Activated CD4-positive, alpha-beta memory T cell treated with anti-CD3 and anti-CD28 coated beads for 36 hours (primary cell): ENCODE measurements around the gene HOMER3. TPM values are rescaled to one million over a fixed set of nuclear protein-coding genes. Genes with fewer than 3 reads are reported as not detected.
"Not testable (repeated sequence)": the region's sequence is repeated elsewhere in the genome, so short reads cannot be mapped to it uniquely, and the experiment has no call there.

ENCODE experiments used
- CTCF ChIA-PET: fragments of 350-600 bp; sonication (Branson Sonifier 250); formaldehyde crosslinking; loops from one replicate; lab custom pipeline; 2021; ENCODE audit warnings: antibody characterized with exemption, inconsistent platforms; lab: Charles Lee
- POLR2A ChIA-PET: fragments of 350-600 bp; sonication (Branson Sonifier 250); formaldehyde crosslinking; loops from one replicate; lab custom pipeline; 2021; ENCODE audit warnings: antibody characterized with exemption; lab: Charles Lee
- DNase-seq: peaks from one replicate; pipeline ENCODE4 v3.0.0-alpha.2; 2020
- H3K27ac Mint-ChIP-seq: one replicate; pipeline ENCODE4 v1.8.0; 2021; ENCODE audit warnings: mixed read lengths
- H3K27me3 Mint-ChIP-seq: one replicate; pipeline ENCODE4 v1.8.0; 2021; ENCODE audit warnings: mixed read lengths
- H3K36me3 Mint-ChIP-seq: one replicate; pipeline ENCODE4 v1.8.0; 2021; ENCODE audit warnings: mixed read lengths
- H3K4me1 Mint-ChIP-seq: one replicate; pipeline ENCODE4 v1.8.0; 2021; ENCODE audit warnings: low read depth, mixed read lengths
- H3K4me3 Mint-ChIP-seq: one replicate; pipeline ENCODE4 v1.8.0; 2021; ENCODE audit warnings: mild to moderate bottlenecking, mixed read lengths
- H3K9me3 Mint-ChIP-seq: one replicate; pipeline ENCODE4 v1.8.0; 2021; ENCODE audit warnings: mixed read lengths
- intact Hi-C: fragments of 100-400 bp; cut with micrococcal nuclease; formaldehyde crosslinking; loops from one replicate; pipeline ENCODE4 v1.15.1; 2023
- total RNA-seq, 2 experiments: library from RNA; stranded (reverse); gene quantifications; one replicate each; pipeline ENCODE4 v1.2.3, GENCODE V29; 2021

HOMER3 gene
- total RNA-seq, 2 experiments from 2014 or later: 0.77 to 1.2 TPM

DNA sequence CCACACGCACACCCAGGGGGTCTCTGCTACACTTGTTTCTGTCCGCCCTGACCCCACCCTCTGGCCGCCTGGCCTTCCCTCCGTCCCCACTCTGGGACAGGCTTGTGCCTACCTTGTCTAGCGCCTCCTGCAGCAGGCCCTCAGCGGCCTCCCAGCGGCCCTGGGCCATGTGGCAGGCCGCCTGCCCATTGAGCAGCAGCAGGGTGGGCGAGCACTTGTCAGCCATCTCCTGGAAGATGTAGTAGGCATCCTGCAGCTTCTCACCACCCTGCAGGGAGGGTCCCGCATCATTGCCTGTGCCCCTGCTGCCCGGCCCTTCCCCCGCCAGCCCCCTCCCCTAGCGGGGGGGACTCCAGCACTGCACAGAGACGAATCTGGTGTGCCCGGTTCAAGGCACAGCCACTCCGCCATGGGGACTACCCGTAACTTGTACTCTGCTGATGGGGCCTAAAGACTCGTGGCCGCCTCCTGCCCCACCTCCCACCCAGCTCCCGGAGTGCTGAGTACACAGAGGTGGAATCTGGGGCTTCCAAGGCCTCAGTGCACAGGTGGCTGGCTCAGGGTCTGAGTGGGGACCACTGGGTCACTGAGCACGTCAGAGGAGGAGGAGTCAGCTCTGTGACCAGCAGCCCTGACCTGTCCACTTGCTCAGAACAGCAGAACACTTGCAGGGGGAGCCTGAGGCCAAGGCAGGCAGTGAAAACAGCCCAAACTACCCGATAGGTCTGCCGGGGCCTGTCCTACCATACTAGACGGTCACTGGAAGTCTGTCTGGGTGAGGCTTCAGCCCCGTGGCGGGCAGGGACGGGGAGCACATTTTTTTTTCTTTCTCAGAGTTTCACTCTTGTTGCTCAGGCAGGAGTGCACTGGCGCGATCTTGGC lies 37.6 kb downstream of the HOMER3 start:
- peaks cover 24% of the 10 kb centered on the region for H3K36me3 Mint-ChIP-seq
- ChIA-PET CTCF (no interaction called here), POLR2A (interaction anchor here (0.9 kb wide), 1 partner anchor 28 kb away, joined by 3 read pairs; no protein-coding TSS in a partner anchor)
- no peaks in the 10 kb centered on the region for H3K27me3 Mint-ChIP-seq
- no peak overlapping the region for H3K4me3 Mint-ChIP-seq
- intact Hi-C loops: no loop called here
- no peaks in the 10 kb centered on the region for H3K9me3 Mint-ChIP-seq
- H3K4me1 Mint-ChIP-seq: no peaks in the 10 kb centered on the region
- no peak for DNase-seq
- no peak overlapping the region for H3K27ac Mint-ChIP-seq

DNA sequence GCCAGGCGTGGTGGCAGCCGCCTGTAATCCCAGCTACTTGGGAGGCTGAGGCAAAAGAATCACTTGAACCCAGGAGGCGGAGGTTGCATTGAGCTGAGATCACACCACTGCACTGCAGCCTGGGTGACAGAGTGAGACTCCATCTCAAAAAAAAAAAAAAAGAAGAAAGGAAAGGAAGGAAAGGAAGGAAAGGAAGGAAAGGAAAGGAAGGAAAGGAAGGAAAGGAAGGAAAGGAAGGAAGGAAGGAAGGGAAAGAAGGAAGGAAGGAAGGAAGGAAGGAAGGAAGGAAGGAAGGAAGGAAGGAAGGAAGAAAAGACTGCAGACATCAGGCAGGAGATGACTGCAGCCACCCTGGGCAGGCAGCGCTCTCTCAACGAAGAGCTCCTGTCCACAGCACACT lies 38.5 kb downstream of the HOMER3 start:
- intact Hi-C loops, POLR2A ChIA-PET, H3K27me3 Mint-ChIP-seq, DNase-seq, H3K9me3 Mint-ChIP-seq, H3K4me1 Mint-ChIP-seq, H3K27ac Mint-ChIP-seq, H3K4me3 Mint-ChIP-seq: not testable (repeated sequence)
- CTCF ChIA-PET: interaction anchor here (0.6 kb wide), 2 partner anchors 27 to 651 kb away, joined by 3 read pairs; no protein-coding TSS in a partner anchor
- H3K36me3 Mint-ChIP-seq: peaks cover 24% of the 10 kb centered on the region

DNA sequence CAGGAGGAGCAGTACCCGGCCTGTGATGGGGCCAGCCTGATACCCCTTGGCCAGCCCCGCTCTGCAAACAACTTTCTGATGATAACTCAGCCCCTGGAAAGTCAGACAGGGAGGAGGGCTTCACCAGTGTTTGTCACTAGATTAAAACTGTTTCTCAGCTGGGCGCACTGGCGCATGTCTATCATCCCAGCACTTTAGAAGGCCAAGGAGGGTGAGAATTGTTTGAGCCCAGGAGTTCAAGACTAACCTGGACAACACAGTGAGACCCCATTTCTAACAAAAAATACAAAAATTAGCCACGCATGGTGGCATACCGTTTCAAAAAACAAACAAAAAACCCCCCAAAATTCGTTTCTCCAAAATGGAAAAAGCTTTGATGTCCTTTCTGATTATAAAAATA lies 39.5 kb downstream of the HOMER3 start:
- intact Hi-C loops: no loop called here
- Mint-ChIP-seq H3K4me1 (peaks cover 3% of the 10 kb centered on the region), H3K36me3 (peaks cover 24% of the 10 kb centered on the region), H3K4me3 (no peak overlapping the region), H3K27ac (no peak overlapping the region), H3K27me3 (peaks cover 10% of the 10 kb centered on the region), H3K9me3 (no peaks in the 10 kb centered on the region)
- no peak for DNase-seq
- ChIA-PET POLR2A (interaction anchor here (0.6 kb wide), 1 partner anchor 22 kb away, joined by 3 read pairs; no protein-coding TSS in a partner anchor), CTCF (no interaction called here)

DNA sequence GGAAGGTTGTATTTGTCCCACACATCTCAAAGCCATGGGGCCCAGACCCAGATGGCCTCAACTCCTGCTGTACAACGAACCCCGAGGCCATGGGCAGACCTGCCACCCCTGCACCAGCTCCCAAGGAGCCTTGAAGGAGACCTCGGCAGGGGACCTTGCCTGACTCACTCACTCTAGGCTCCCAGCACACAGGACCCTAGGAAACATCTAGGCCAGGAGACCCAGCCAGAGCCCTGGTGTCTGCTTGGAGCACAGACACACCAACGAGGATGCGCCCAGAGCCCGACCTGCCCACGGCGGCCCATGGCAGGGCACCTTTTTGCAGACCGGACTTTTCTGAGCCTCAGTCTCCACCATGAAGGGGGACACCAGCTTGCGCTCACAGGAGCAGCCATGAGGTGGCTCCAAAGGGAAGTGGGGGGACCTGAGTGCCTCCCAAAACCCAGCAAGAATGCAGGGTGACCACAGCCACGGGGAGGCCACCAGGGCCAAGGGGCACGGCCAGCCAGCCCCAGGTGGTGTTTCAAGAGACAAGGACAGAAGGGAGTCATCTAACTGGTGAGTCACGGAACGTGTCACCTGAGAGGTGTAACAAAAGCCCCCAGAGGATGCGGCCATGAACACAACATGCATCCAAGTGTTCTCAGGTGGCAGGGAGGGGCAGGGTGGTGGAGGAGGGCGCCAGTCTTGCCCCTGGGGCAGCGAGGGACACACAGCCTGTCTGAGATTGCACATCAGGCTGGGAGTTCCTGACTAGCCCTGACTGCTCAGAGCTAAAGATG lies 40.1 kb downstream of the HOMER3 start:
- Mint-ChIP-seq H3K27ac (no peak overlapping the region), H3K27me3 (peaks cover 11% of the 10 kb centered on the region), H3K4me1 (peaks cover 5% of the 10 kb centered on the region), H3K36me3 (peaks cover 20% of the 10 kb centered on the region), H3K9me3 (no peaks in the 10 kb centered on the region), H3K4me3 (no peak overlapping the region)
- intact Hi-C loops: no loop called here
- ChIA-PET POLR2A (interaction anchor here (0.6 kb wide), 1 partner anchor 23 kb away, joined by 3 read pairs; no protein-coding TSS in a partner anchor), CTCF (interaction anchor here (1.1 kb wide), 1 partner anchor 54 kb away, joined by 4 read pairs; no protein-coding TSS in a partner anchor)
- DNase-seq: no peak

DNA sequence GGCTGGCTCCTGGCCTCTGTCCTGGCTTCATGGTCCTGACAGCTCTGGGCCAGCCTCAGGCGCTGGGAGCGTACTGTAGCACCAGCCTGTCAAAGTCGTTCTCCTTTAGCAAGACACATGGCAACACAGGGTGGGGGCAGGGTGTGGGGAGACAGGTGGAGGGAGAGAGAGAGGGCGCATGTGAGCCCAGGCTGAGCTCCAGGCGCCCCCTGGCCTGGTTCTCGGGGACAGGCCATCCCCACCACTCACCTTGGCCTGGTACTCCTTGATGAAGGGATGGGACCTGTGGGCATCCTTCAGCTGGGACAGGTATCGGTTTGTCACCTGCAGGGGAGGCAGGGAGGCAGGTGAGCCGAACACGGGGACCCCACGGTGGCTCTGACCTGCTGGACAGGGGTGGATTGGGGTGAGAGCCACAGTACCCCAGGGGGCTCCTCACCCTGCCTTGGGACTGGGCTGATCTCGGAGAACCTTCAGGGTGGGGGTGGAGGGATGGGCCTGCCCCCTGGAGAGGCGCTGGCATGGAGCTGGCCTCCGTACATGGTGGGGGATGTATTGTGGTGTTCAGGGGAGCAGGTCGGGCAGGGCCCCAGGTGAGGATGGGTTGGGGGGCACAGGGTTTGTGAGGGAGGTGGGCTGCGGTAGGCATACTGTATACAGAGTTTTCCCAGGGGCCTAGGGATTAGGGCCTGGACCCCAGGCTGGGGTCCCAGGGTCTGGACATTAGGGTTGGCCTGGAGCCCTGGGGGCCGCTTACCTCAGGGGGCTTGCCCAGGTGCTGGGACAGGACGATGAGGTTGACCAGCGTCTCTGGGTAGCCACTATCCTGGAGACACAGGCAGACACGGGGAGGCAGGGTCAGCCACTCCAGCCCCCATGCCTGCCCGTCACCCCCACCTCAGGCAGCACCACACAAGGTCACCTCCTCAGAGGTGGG lies 41.1 kb downstream of the HOMER3 start:
- Mint-ChIP-seq H3K4me1 (peaks cover 5% of the 10 kb centered on the region), H3K27me3 (peaks cover 16% of the 10 kb centered on the region), H3K9me3 (no peaks in the 10 kb centered on the region), H3K27ac (no peak overlapping the region), H3K36me3 (peaks cover 15% of the 10 kb centered on the region), H3K4me3 (no peak overlapping the region)
- intact Hi-C loops: no loop called here
- POLR2A ChIA-PET: no interaction called here
- CTCF ChIA-PET: interaction anchor here (1.1 kb wide), 1 partner anchor 53 kb away, joined by 4 read pairs; no protein-coding TSS in a partner anchor
- no peak for DNase-seq

DNA sequence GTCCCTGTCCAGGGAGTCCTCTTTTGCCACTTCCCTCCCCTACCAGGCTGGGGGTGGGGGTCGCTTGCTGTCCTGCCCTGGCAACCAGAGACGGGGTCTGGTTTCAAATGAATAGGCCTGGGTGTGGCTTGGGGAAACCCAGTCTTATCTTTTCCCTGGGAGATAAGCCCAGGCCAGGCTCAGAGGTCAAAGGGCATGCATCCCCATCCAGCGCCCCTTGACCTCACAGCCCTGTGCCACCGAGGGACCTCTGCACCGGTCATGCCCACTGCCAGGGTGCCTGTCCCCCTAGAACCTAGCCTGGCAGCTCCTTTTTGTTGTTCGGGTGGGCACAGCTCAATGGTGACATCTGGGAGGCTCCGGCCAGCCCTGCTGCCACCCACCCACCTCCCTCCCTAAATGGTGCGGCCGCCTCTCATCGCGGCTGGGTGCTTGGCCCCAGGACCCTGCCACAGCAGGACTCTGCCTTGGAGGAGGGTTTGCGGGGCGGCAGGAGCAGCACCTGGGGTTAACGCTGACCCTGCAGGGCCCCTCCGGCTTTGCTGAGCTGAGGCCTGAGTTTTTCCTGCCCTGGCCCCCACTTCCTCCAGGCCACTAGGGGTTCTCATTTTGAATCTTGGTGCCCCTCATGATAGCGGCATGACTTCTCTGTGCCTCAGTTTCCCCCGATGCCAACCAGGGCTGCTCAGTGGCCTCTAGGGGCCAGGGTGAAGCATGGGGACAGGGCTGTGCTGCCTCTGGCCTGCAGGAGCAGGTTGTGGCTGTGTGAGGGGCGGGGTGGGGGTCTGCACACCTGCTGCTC lies 42.2 kb downstream of the HOMER3 start:
- H3K4me3 Mint-ChIP-seq: no peak overlapping the region
- POLR2A ChIA-PET: no interaction called here
- no peak for DNase-seq
- CTCF ChIA-PET: interaction anchor here (1.0 kb wide), 1 partner anchor 70 kb away, joined by 4 read pairs; no protein-coding TSS in a partner anchor
- no peak overlapping the region for H3K27ac Mint-ChIP-seq
- H3K36me3 Mint-ChIP-seq: peaks cover 15% of the 10 kb centered on the region
- peaks cover 22% of the 10 kb centered on the region for H3K27me3 Mint-ChIP-seq
- intact Hi-C loops: no loop called here
- peaks cover 5% of the 10 kb centered on the region for H3K4me1 Mint-ChIP-seq
- H3K9me3 Mint-ChIP-seq: no peaks in the 10 kb centered on the region

DNA sequence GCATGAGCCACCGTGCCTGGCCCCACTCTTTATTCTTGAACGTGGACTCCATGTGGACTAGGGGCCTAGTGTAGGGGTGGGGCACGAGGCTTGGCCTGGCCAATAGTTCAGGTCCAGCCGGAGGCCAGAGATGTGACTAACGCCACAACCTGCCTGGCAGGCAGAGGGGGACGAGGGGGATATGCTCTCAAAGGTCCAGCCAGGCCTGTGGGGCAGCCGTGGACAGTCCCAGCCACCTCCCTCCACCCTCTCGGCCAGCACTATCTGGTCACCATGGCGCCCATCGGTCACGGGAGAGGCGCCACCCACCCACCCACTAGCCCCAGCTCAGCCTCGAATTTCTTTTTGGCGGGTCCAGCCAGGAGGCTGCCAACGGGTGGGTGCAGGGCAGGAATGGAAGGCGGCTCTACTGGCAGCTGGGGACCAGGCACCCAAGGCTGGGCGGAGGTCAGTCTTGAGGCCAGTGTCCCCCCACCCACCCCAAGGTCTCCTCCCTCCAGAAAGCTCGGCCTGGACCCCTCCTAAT lies 42.9 kb downstream of the HOMER3 start:
- Mint-ChIP-seq H3K4me3 (no peak overlapping the region), H3K27ac (no peak overlapping the region), H3K4me1 (peaks cover 5% of the 10 kb centered on the region), H3K9me3 (no peaks in the 10 kb centered on the region), H3K27me3 (peaks cover 23% of the 10 kb centered on the region), H3K36me3 (peaks cover 13% of the 10 kb centered on the region)
- ChIA-PET CTCF (interaction anchor here (1.0 kb wide), 1 partner anchor 69 kb away, joined by 4 read pairs; no protein-coding TSS in a partner anchor), POLR2A (no interaction called here)
- intact Hi-C loops: no loop called here
- DNase-seq: no peak

DNA sequence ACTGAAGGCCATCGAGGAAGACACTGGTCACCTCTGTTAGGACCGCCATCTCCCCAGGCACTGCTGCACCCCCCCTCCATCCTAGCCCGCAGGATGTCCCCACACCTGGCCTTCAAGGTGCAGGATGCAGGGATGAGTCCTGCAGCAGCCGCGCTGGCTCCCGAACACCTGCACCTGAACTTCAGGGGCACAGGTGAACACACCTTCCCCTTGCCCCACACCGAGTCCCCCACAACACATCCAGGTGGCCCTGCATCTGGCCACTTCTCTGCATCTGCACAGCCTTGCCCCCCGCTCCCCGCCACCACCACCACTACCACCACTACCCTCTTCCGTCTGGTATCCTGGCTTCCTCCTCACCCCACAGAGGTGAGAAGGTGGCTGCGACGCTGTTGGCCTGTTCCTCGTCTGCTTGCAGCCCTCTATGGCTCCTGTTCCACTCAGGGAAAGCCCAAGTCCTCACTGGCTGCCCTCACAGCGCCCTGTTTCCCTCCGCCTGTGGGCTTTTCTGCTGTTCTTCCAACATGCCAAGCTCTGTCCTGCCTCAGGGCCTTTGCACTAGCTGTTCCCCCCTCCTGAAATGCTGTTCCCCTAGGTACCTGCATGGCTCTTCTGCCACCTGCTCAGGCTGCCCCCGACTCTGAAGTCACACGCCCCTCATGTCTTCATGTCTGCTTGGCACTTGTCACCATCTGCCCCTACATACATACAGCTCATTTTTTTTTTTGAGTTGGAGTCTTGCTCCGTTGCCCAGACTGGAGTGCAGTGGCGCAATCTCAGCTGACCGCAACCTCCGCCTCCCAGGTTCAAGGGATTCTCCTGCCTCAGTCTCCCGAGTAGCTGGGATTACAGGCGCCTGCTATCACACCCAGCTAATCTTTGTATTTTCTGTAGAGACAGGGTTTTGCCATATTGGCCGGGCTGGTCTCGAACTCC lies 43.7 kb downstream of the HOMER3 start:
- H3K27ac Mint-ChIP-seq: no peak overlapping the region
- CTCF ChIA-PET: interaction anchor here (1.0 kb wide), 2 partner anchors 50 to 68 kb away, joined by 3 to 4 read pairs; no protein-coding TSS in a partner anchor
- H3K9me3 Mint-ChIP-seq: no peaks in the 10 kb centered on the region
- no peak overlapping the region for H3K4me3 Mint-ChIP-seq
- POLR2A ChIA-PET: no interaction called here
- peaks cover 5% of the 10 kb centered on the region for H3K4me1 Mint-ChIP-seq
- no peak for DNase-seq
- intact Hi-C loops: no loop called here
- peaks cover 23% of the 10 kb centered on the region for H3K27me3 Mint-ChIP-seq
- peaks cover 13% of the 10 kb centered on the region for H3K36me3 Mint-ChIP-seq

DNA sequence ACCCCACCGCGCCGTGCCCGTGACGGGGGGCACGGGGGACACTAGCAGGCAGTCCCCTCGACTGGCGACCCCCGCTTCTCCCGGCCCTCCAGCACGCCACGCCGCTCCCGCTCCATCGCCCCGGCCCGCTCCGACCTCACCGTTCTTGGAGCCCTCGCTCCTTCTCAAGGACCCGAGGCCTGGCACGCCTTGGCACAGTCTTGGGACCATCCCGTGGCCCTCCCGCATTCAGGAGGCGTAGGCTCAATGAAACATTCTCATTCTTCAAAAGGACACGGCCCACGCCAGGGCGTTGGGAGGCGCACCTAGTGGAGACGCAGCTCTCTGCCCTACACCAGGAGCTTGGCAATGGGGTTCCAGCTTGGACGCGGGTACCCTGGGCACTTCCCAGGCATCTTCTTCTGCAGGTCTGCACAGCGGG lies 44.6 kb downstream of the HOMER3 start:
- ChIA-PET CTCF (interaction anchor here (1.0 to 1.6 kb wide), 2 partner anchors 23 to 49 kb away, joined by 3 read pairs; partner anchors contain the start of genes COPE and DDX49), POLR2A (no interaction called here)
- peaks cover 11% of the 10 kb centered on the region for H3K36me3 Mint-ChIP-seq
- no peak overlapping the region for H3K4me3 Mint-ChIP-seq
- DNase-seq: no peak
- no peak overlapping the region for H3K27ac Mint-ChIP-seq
- no peaks in the 10 kb centered on the region for H3K9me3 Mint-ChIP-seq
- H3K27me3 Mint-ChIP-seq: peaks cover 23% of the 10 kb centered on the region
- peaks cover 5% of the 10 kb centered on the region for H3K4me1 Mint-ChIP-seq
- intact Hi-C loops: no loop called here
